HCT116 (cell line): ENCODE measurements around the gene HIVEP1. TPM values are rescaled to one million over a fixed set of nuclear protein-coding genes. Genes with fewer than 3 reads are reported as not detected.

ENCODE experiments used
- ATAC-seq: fragments of 200-7000 bp; cut with Tn5 transposase; 2 replicates; pipeline ENCODE4 v1.9.1; 2020; ENCODE audit warnings: mild to moderate bottlenecking, moderate library complexity
- BruUV-seq: library from RNA; stranded (reverse); fragments of 400-500 nt; replicated peaks from 2 replicates; lab custom pipeline; 2021; lab: Mats Ljungman, UMichigan
- CTCF ChIA-PET: fragments of 300-600 bp; sonication (Branson Sonifier 250); formaldehyde crosslinking; loops from one replicate; lab custom pipeline; 2021; ENCODE audit warnings: antibody characterized with exemption; lab: Charles Lee
- POLR2A ChIA-PET: fragments of 300-600, 350-600 bp; sonication (Branson Sonifier 250); formaldehyde crosslinking; loops from one replicate; lab custom pipeline; 2021; ENCODE audit warnings: antibody characterized with exemption; lab: Charles Lee
- RAD21 ChIA-PET, 2 experiments: fragments of 300-600 bp; sonication (Branson Sonifier 250); formaldehyde crosslinking; loops; one replicate each; lab custom pipeline; 2023; ENCODE audit warnings: low total read pairs in 2 of 2; ENCODE audit not compliant: uncharacterized antibody in 2 of 2, unreplicated experiment in 2 of 2, low non-redundant PET in 1 of 2; lab: Charles Lee
- DNase-seq: peaks from one replicate; pipeline ENCODE4 v3.0.0-alpha.2; 2010; ENCODE audit warnings: low read depth, low spot score
- H2AFZ ChIP-seq: fragments of 200-600 bp; shearing (Covaris generic), sonication (generic); 2 replicates; pipeline ENCODE4 v1.6.1; 2017; ENCODE audit warnings: low read depth, mixed run types, mixed read lengths, antibody characterized with exemption, low read length; ENCODE audit not compliant: poor library complexity, severe bottlenecking
- H3K27ac ChIP-seq: 2 replicates; pipeline ENCODE4 v1.5.1; 2012; ENCODE audit warnings: low read depth, low read length
- H3K27me3 ChIP-seq: fragments of 200-600 bp; sonication (generic); 2 replicates; pipeline ENCODE4 v1.6.1; 2016; ENCODE audit warnings: mixed run types, low read length, mixed read lengths; ENCODE audit not compliant: insufficient read depth
- H3K36me3 ChIP-seq, 2 experiments: fragments of 200-500 bp in 1 of 2; fragments of 200-600 bp in 1 of 2; sonication (Bioruptor generic) in 1 of 2; sonication (generic) in 1 of 2; 2 replicates each; pipeline versions ENCODE4 v1.5.1 to v1.6.1; 2014 to 2016; ENCODE audit warnings: low read length in 2 of 2, inconsistent platforms in 1 of 2, mixed read lengths in 1 of 2, mixed run types in 1 of 2; ENCODE audit not compliant: insufficient read depth in 2 of 2, control insufficient read depth in 1 of 2
- H3K4me1 ChIP-seq, 2 experiments: fragments of 200-600 bp in 1 of 2; sonication (generic) in 1 of 2; 2 replicates each; pipeline versions ENCODE4 v1.5.1 to v1.6.1; 2012 to 2017; ENCODE audit warnings: low read length in 2 of 2, inconsistent platforms in 1 of 2, mild to moderate bottlenecking in 1 of 2, mixed read lengths in 1 of 2, mixed run types in 1 of 2, moderate library complexity in 1 of 2; ENCODE audit not compliant: insufficient read depth in 2 of 2, control insufficient read depth in 1 of 2
- H3K4me2 ChIP-seq: fragments of 200-600 bp; sonication (generic); 2 replicates; pipeline ENCODE4 v1.6.1; 2017; ENCODE audit warnings: mixed run types, low read length, mixed read lengths
- H3K4me3 ChIP-seq, 2 experiments: fragments of 200-600 bp in 1 of 2; sonication (generic) in 1 of 2; replicated peaks in 1 of 2; 2 replicates each; pipeline ENCODE4 v1.5.1; 2011 to 2016; ENCODE audit warnings: low read length in 2 of 2, control low read depth in 1 of 2, low read depth in 1 of 2, mild to moderate bottlenecking in 1 of 2, mixed read lengths in 1 of 2, mixed run types in 1 of 2
- H3K79me2 ChIP-seq: fragments of 200-600 bp; sonication (generic); 2 replicates; pipeline ENCODE4 v1.6.1; 2017; ENCODE audit warnings: mild to moderate bottlenecking, mixed run types, low read length, moderate library complexity, mixed read lengths; ENCODE audit not compliant: insufficient read depth
- H3K9ac ChIP-seq: fragments of 200-600 bp; sonication (generic); 2 replicates; pipeline ENCODE4 v1.6.1; 2016; ENCODE audit warnings: low read length, mixed read lengths
- H3K9me2 ChIP-seq: fragments of 200-600 bp; sonication (generic), shearing (Covaris generic); 2 replicates; pipeline ENCODE4 v1.6.1; 2017; ENCODE audit warnings: mixed run types, mild to moderate bottlenecking, moderate library complexity; ENCODE audit not compliant: insufficient read depth
- H3K9me3 ChIP-seq, 2 experiments: fragments of 200-500 bp in 1 of 2; fragments of 200-600 bp in 1 of 2; sonication (Bioruptor generic) in 1 of 2; sonication (generic) in 1 of 2; 2 replicates each; pipeline ENCODE4 v1.6.1; 2014 to 2017; ENCODE audit warnings: low read length in 2 of 2, mixed read lengths in 2 of 2, inconsistent platforms in 1 of 2, low read depth in 1 of 2, mild to moderate bottlenecking in 1 of 2, mixed run types in 1 of 2, moderate library complexity in 1 of 2; ENCODE audit not compliant: control insufficient read depth in 1 of 2, insufficient read depth in 1 of 2
- H4K20me1 ChIP-seq: fragments of 200-600 bp; sonication (generic), shearing (Covaris generic); 2 replicates; pipeline ENCODE4 v1.6.1; 2017; ENCODE audit warnings: mixed run types, mild to moderate bottlenecking, moderate library complexity; ENCODE audit not compliant: insufficient read depth
- CEBPB ChIP-seq: IDR thresholded peaks from 2 replicates; pipeline ENCODE4 v1.6.1; 2012; ENCODE audit warnings: low read depth
- CTCF ChIP-seq, 3 experiments: fragments of 200-600 bp in 1 of 3; sonication (generic) in 1 of 3; IDR thresholded peaks in 2 of 3; conservative IDR thresholded peaks in 1 of 3; 2 replicates each; pipeline ENCODE4 v1.5.1; 2012 to 2017; ENCODE audit warnings: low read depth in 2 of 3, low read length in 2 of 3, antibody characterized with exemption in 1 of 3, borderline replicate concordance in 1 of 3, control low read depth in 1 of 3, mild to moderate bottlenecking in 1 of 3, mixed read lengths in 1 of 3, mixed run types in 1 of 3, moderate library complexity in 1 of 3; ENCODE audit not compliant: insufficient read depth in 1 of 3
- EGR1 ChIP-seq: IDR thresholded peaks from 2 replicates; pipeline ENCODE4 v1.6.1; 2012; ENCODE audit warnings: low read depth
- ELF1 ChIP-seq: IDR thresholded peaks from 2 replicates; pipeline ENCODE4 v1.6.1; 2012; ENCODE audit warnings: low read depth, borderline replicate concordance
- EZH2phosphoT487 ChIP-seq: fragments of 200-600 bp; IDR thresholded peaks from 2 replicates; pipeline ENCODE4 v1.6.1; 2018; ENCODE audit warnings: antibody characterized with exemption, borderline replicate concordance
- FOSL1 ChIP-seq: IDR thresholded peaks from 2 replicates; pipeline ENCODE4 v1.6.1; 2012; ENCODE audit warnings: low read depth
- JUND ChIP-seq: IDR thresholded peaks from 2 replicates; pipeline ENCODE4 v1.6.1; 2012
- MAX ChIP-seq: IDR thresholded peaks from 2 replicates; pipeline ENCODE4 v1.6.1; 2012
- POLR2AphosphoS5 ChIP-seq: IDR thresholded peaks from 2 replicates; pipeline ENCODE4 v1.6.1; 2011; ENCODE audit warnings: mild to moderate bottlenecking, low read depth, low read length, moderate library complexity
- REST ChIP-seq: IDR thresholded peaks from 2 replicates; pipeline ENCODE4 v1.6.1; 2012; ENCODE audit warnings: low read depth
- SP1 ChIP-seq: IDR thresholded peaks from 2 replicates; pipeline ENCODE4 v1.6.1; 2012; ENCODE audit warnings: low read depth
- SRF ChIP-seq: IDR thresholded peaks from 2 replicates; pipeline ENCODE4 v1.6.1; 2012; ENCODE audit warnings: low read depth
- TCF7L2 ChIP-seq: IDR thresholded peaks from 2 replicates; pipeline ENCODE4 v1.7.0; 2011; ENCODE audit warnings: borderline replicate concordance, inconsistent platforms; ENCODE audit not compliant: insufficient read depth, insufficient read length; ENCODE audit errors: extremely low read depth
- YY1 ChIP-seq: IDR thresholded peaks from 2 replicates; pipeline ENCODE4 v1.6.1; 2011; ENCODE audit warnings: low read length, low read depth, moderate library complexity, mild to moderate bottlenecking; ENCODE audit not compliant: insufficient replicate concordance; ENCODE audit errors: extremely low read depth
- ZBTB33 ChIP-seq: IDR thresholded peaks from 2 replicates; pipeline ENCODE4 v1.6.1; 2011; ENCODE audit warnings: mild to moderate bottlenecking, low read length, moderate library complexity; ENCODE audit not compliant: insufficient replicate concordance; ENCODE audit errors: extremely low read depth
- ZFX ChIP-seq: fragments of 450-650 bp; IDR thresholded peaks from 2 replicates; pipeline ENCODE4 v1.6.1; 2017
- intact Hi-C: fragments of 100-400 bp; cut with micrococcal nuclease; formaldehyde crosslinking; loops from 2 replicates; pipeline ENCODE4 v1.10.0; 2022
- total RNA-seq: library from RNA; stranded (reverse); gene quantifications from one replicate; pipeline ENCODE4 v1.2.1, GENCODE V29; 2021; ENCODE audit not compliant: unreplicated experiment

The HIVEP1 gene
- total RNA-seq, 1 experiment from 2014 or later, result 11.2 TPM

- no TSS peak for BruUV-seq
- ATAC-seq, result peak; percentile 20; the same call in 1 of the 2 replicates
- TF ChIP-seq CTCF (IDR thresholded peaks at IDR 0.05 in 2 of 3, conservative IDR thresholded peaks at IDR 0.05 in 1 of 3; ENCODE audit: borderline replicate concordance in 1 of 3, insufficient read depth in 1 of 3, low read depth in 2 of 3, low read length in 2 of 3) (no peak), YY1 (no peak), EGR1 (no peak), CEBPB (no peak), FOSL1 (no peak), TCF7L2 (peak; percentile 17), JUND (no peak), ZBTB33 (no peak), ZFX (no peak), MAX (0 out of 2 replicates have a peak, but pooled peaks have one; percentile 13), SRF (no peak), ELF1 (no peak), POLR2AphosphoS5 (0 out of 2 replicates have a peak, but pooled peaks have one; percentile 26), EZH2phosphoT487 (no peak), REST (no peak), SP1 (no peak)
- intact Hi-C loops, result loop anchor here (10.0 kb wide), 1 partner anchor 222 kb away; no protein-coding TSS in a partner anchor
- RAD21 ChIA-PET, result interaction anchor here in 1 of 2 experiments (0.7 kb wide), 1 partner anchor 12 kb away, joined by 8 read pairs; no protein-coding TSS in a partner anchor
- H3K9ac ChIP-seq, result peak overlapping the region; percentile 77
- no peaks in the 10 kb centered on the region for H3K27me3 ChIP-seq
- peak overlapping the region; percentile 56 for H3K27ac ChIP-seq
- peaks cover 0 to 7% of the 10 kb centered on the region in 2 experiments; a peak in 1 of 4 replicates for H3K36me3 ChIP-seq
- CTCF ChIA-PET, result interaction anchor here (0.7 to 1.0 kb wide), 2 partner anchors 296 to 357 kb away, joined by 5 read pairs; no protein-coding TSS in a partner anchor
- no peak for DNase-seq
- H3K4me1 ChIP-seq, result peaks cover 23 to 36% of the 10 kb centered on the region in 2 experiments
- H4K20me1 ChIP-seq, result no peaks in the 10 kb centered on the region
- peak overlapping the region; percentile 72 to 79 for H3K4me3 ChIP-seq
- H3K9me2 ChIP-seq, result no peaks in the 10 kb centered on the region
- POLR2A ChIA-PET, result interaction anchor here (1.5 kb wide), 1 partner anchor 12 kb away, joined by 3 read pairs; no protein-coding TSS in a partner anchor
- H3K79me2 ChIP-seq, result no peaks in the 10 kb centered on the region; the same call in 1 of the 2 replicates
- no peaks in the 10 kb centered on the region for H3K9me3 ChIP-seq
- no peak overlapping the region for H2AFZ ChIP-seq
- peak overlapping the region; percentile 71 for H3K4me2 ChIP-seq
Observed at GRCh38 chr6:12012558-12013306, 620 bp downstream of the HIVEP1 start.
